Measurements from ENCODE around the gene PLCH2. TPM values are rescaled to one million over a fixed set of nuclear protein-coding genes. Genes with fewer than 3 reads are reported as not detected.

PLCH2 gene
- polyA plus RNA-seq, 1 donor from 2014 or later: 5.7 TPM

GRCh38 chr1:2516124-2516523, 40.0 kb downstream of the PLCH2 start:
- TF ChIP-seq EP300 (conservative IDR thresholded peaks at IDR 0.05; ENCODE audit: poor library complexity, severe bottlenecking): no peak
- TF ChIP-seq EZH2 (IDR thresholded peaks at IDR 0.05; ENCODE audit: borderline replicate concordance, insufficient read depth, low read length, poor library complexity, severe bottlenecking): no peak
- no peak for TF ChIP-seq CTCF (IDR thresholded peaks at IDR 0.05; ENCODE audit: poor library complexity, severe bottlenecking)
- TF ChIP-seq REST (IDR thresholded peaks at IDR 0.05; ENCODE audit: borderline replicate concordance): no peak
- TF ChIP-seq POLR2AphosphoS5 (IDR thresholded peaks at IDR 0.05): no peak
- no peak for TF ChIP-seq RAD21 (conservative IDR thresholded peaks at IDR 0.05)
- Histone ChIP-seq H3K9me2 (ENCODE audit: insufficient read depth, low read length) (no peaks in the 10 kb centered on the region), H3K9me3 (ENCODE audit: low read length) (no peaks in the 10 kb centered on the region), H3F3A (ENCODE audit: insufficient read depth, low read length, poor library complexity, severe bottlenecking) (no peaks in the 10 kb centered on the region), H3K4me2 (ENCODE audit: low read length) (no peak overlapping the region), H3K27ac (ENCODE audit: low read length) (no peak overlapping the region), H3K4me3 (ENCODE audit: low read length) (no peak overlapping the region), H3K27me3 (ENCODE audit: insufficient read depth, low read depth, low read length) (no peaks in the 10 kb centered on the region), H2AFZ (ENCODE audit: low read depth, low read length) (no peak overlapping the region), H3K9ac (ENCODE audit: low read length) (no peak overlapping the region), H4K20me1 (ENCODE audit: insufficient read depth) (no peaks in the 10 kb centered on the region), H3K79me2 (replicated peaks; ENCODE audit: insufficient read depth, low read length) (no peaks in the 10 kb centered on the region), H3K36me3 (ENCODE audit: insufficient read depth, low read length) (no peaks in the 10 kb centered on the region)

- H4K20me1 ChIP-seq (ENCODE audit: insufficient read depth): no peaks in the 10 kb centered on the region
- H2AFZ ChIP-seq (ENCODE audit: low read depth, low read length): no peak overlapping the region
- no peak overlapping the region for H3K4me2 ChIP-seq (ENCODE audit: low read length)
- H3F3A ChIP-seq (ENCODE audit: insufficient read depth, low read length, poor library complexity, severe bottlenecking): no peaks in the 10 kb centered on the region
- H3K36me3 ChIP-seq (ENCODE audit: insufficient read depth, low read length): no peaks in the 10 kb centered on the region
- TF ChIP-seq CTCF (IDR thresholded peaks at IDR 0.05; ENCODE audit: poor library complexity, severe bottlenecking) (no peak), TAF1 (IDR thresholded peaks at IDR 0.05; ENCODE audit: low read depth) (no peak), SMC3 (conservative IDR thresholded peaks at IDR 0.05; ENCODE audit: poor library complexity) (no peak), EZH2 (IDR thresholded peaks at IDR 0.05; ENCODE audit: borderline replicate concordance, insufficient read depth, low read length, poor library complexity, severe bottlenecking) (no peak), POLR2AphosphoS5 (IDR thresholded peaks at IDR 0.05) (no peak), RAD21 (conservative IDR thresholded peaks at IDR 0.05) (no peak), REST (IDR thresholded peaks at IDR 0.05; ENCODE audit: borderline replicate concordance) (no peak), EP300 (conservative IDR thresholded peaks at IDR 0.05; ENCODE audit: poor library complexity, severe bottlenecking) (no peak), MXI1 (conservative IDR thresholded peaks at IDR 0.05; ENCODE audit: poor library complexity, severe bottlenecking) (no peak)
- H3K79me2 ChIP-seq (replicated peaks; ENCODE audit: insufficient read depth, low read length): no peaks in the 10 kb centered on the region
- H3K27ac ChIP-seq (ENCODE audit: low read length): no peak overlapping the region
- no peak overlapping the region for H3K9ac ChIP-seq (ENCODE audit: low read length)
- no peaks in the 10 kb centered on the region for H3K9me3 ChIP-seq (ENCODE audit: low read length)
- H3K4me3 ChIP-seq (ENCODE audit: low read length): no peak overlapping the region
- no peaks in the 10 kb centered on the region for H3K27me3 ChIP-seq (ENCODE audit: insufficient read depth, low read depth, low read length)
- H3K9me2 ChIP-seq (ENCODE audit: insufficient read depth, low read length): no peaks in the 10 kb centered on the region
Measured at GRCh38 chr1:2516946-2517345, 40.9 kb downstream of the PLCH2 start.
